ENCODE results near the gene PRAME.

DNA sequence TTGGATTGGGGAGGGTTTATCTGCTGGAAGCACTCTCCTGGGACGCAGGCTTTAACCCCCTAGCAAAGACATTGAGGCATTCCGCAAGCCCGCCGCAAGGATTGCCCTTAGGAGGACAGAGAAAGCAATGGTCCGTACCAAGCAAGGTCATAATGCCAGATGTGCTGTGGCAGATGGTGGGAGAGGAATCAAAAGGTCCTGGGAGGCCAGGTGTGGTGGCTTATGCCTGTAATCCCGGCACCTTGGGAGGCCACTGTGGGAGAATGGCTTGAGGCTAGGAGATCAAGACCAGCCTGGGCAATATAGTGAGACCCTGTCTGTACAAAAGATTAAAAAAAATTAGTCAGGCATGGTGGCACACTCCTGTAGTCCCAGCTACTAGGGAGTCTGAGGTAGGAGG, 12.4 kb upstream of the PRAME start:
- no peak for TF ChIP-seq POLR2A (IDR thresholded peaks at IDR 0.05; ENCODE audit: low read depth, low read length)
- TF ChIP-seq TAF1 (IDR thresholded peaks at IDR 0.05; ENCODE audit: low read depth, low read length): no peak
- TF ChIP-seq POLR2AphosphoS5 (IDR thresholded peaks at IDR 0.05; ENCODE audit: low read depth, low read length): no peak
